OCI-LY1 (cell line): Measurements from ENCODE around the gene DYNC2H1.

ENCODE experiments used
- EZH2 ChIP-seq: fragments of 200-600 bp; sonication (generic), shearing (Covaris generic); IDR thresholded peaks from 2 replicates; pipeline ENCODE4 v1.8.0; 2017; ENCODE audit warnings: borderline replicate concordance, mixed run types, mild to moderate bottlenecking, antibody characterized with exemption, low read length, moderate library complexity, mixed read lengths
- TF ChIP-seq, protein P1 (sequence below): fragments of 200-600 bp; sonication (generic), shearing (Covaris generic); IDR thresholded peaks from 2 replicates; pipeline ENCODE4 v1.5.1; 2017; ENCODE audit warnings: mild to moderate bottlenecking, antibody characterized with exemption, low read length, moderate library complexity, mixed read lengths

DNA sequence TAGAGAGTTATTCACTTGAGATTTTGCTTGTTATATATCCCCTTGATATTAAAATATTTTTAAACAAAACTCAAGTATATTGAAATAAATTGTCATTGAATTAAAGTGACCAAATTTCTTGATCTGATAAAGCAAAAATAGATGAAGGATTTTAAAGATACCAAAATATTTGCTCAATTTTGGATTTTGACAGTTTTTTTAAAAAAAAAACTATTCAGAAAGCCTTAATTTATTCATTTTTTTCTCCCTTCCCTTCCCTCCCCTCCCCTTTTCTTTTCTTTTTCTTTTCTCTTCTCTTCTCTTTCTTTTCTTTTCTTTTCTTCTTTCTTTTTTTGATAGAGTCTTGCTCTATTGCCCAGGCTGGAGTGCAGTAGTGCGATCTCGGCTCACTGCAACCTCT lies 163.7 kb downstream of the DYNC2H1 start:
- TF ChIP-seq, protein P1, sequence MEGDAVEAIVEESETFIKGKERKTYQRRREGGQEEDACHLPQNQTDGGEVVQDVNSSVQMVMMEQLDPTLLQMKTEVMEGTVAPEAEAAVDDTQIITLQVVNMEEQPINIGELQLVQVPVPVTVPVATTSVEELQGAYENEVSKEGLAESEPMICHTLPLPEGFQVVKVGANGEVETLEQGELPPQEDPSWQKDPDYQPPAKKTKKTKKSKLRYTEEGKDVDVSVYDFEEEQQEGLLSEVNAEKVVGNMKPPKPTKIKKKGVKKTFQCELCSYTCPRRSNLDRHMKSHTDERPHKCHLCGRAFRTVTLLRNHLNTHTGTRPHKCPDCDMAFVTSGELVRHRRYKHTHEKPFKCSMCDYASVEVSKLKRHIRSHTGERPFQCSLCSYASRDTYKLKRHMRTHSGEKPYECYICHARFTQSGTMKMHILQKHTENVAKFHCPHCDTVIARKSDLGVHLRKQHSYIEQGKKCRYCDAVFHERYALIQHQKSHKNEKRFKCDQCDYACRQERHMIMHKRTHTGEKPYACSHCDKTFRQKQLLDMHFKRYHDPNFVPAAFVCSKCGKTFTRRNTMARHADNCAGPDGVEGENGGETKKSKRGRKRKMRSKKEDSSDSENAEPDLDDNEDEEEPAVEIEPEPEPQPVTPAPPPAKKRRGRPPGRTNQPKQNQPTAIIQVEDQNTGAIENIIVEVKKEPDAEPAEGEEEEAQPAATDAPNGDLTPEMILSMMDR, result no peak
- no peak for TF ChIP-seq EZH2
